Measurements from ENCODE around the gene CCDC141.

The CCDC141 gene

DNA sequence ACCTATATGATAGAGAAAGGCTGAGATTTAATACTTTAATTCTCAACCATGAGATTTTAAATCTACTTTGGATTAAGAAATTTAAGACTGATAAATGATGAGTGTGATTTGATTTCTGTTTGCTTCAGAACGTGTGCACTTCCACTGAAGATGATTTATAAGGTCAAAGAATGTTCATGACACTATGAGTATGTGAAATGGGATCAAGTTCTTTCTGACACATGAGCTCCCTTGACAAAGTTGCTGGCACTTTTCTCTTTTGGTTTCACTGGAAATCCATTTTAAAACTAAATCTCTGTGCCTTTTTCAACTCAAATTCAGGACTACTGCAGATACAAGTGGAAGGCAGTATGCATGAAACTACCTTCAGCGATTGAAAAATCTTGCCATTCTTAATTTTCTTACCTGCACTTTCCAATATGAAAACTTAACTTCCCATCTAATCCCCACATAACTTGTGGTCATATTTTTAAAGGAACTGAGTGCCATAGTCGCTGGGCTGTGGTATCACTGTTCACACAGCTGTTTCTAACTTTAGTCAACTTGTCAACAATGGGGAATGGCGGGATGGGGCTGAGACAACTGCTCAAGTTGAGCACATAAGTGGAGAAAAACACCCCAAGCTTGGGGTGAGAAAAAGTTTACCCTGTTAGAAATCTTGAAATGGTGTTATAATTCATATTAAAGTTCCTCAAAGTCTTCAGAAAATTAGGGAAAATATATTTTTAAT, 190.9 kb downstream of the CCDC141 start:
- no peak for DNase-seq (ENCODE audit: extremely low read depth, low read depth)
- TF ChIP-seq, protein P1, sequence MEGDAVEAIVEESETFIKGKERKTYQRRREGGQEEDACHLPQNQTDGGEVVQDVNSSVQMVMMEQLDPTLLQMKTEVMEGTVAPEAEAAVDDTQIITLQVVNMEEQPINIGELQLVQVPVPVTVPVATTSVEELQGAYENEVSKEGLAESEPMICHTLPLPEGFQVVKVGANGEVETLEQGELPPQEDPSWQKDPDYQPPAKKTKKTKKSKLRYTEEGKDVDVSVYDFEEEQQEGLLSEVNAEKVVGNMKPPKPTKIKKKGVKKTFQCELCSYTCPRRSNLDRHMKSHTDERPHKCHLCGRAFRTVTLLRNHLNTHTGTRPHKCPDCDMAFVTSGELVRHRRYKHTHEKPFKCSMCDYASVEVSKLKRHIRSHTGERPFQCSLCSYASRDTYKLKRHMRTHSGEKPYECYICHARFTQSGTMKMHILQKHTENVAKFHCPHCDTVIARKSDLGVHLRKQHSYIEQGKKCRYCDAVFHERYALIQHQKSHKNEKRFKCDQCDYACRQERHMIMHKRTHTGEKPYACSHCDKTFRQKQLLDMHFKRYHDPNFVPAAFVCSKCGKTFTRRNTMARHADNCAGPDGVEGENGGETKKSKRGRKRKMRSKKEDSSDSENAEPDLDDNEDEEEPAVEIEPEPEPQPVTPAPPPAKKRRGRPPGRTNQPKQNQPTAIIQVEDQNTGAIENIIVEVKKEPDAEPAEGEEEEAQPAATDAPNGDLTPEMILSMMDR (IDR thresholded peaks at IDR 0.05; ENCODE audit: low read depth, low read length) = no peak

DNA sequence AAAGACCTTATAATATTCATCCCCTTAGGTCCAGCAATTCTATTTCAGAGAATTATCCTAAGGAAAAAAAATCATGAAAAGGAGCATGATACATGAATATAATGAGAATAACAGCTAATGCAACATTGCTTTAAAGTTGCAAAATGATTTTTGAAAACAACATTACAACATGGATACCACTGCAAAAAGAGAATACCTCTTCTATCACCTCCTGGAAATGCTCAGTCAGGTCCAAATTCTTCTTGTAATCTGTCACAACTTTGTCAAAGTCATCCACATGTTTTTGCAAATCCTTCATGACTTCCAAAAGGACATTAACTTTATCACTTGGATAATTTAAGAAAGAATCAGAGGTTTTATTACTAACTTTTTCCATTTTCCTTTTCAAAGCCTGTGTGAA, 194.8 kb downstream of the CCDC141 start:
- DNase-seq (ENCODE audit: extremely low read depth, low read depth) = no peak
- TF ChIP-seq, protein P1 (IDR thresholded peaks at IDR 0.05; ENCODE audit: low read depth, low read length) = no peak

DNA sequence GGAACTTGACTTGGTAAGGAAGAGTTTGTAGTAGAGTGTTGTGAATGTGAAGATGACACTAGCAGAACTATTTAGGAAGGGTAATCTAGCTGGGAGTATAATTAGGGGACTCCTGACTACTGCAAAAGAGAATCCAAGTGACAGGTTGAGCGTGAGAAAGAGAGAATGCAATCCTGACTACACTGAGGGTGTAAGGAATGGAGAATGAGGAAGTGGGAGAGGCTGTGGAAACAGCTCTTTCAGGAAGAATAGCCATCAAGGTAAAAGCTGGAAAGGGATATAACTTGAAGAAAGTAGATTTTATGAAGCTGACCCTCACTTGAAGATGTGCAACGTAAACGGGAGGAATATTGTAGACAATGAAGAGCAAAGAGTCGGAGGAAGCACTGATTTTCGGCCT, 201.6 kb downstream of the CCDC141 start:
- TF ChIP-seq, protein P1 (IDR thresholded peaks at IDR 0.05; ENCODE audit: low read depth, low read length) = no peak
- DNase-seq (ENCODE audit: extremely low read depth, low read depth) = no peak

DNA sequence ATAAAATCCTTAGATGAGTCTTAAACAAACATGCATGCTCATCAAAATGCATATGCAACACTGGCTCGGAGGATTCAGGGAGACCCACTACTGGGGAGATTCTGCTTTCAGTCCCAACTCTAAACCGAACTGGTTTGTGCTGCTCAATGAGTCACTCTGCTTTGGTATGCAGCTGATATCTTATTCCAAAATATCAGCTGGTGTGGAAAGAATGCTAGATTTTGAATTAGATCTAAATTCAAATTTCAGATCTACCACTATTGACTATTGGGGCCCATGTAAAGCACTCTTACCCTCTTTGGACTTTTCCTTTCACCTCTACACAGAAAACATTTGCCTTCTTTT, 203.5 kb downstream of the CCDC141 start:
- TF ChIP-seq, protein P1 (IDR thresholded peaks at IDR 0.05; ENCODE audit: low read depth, low read length) = no peak

DNA sequence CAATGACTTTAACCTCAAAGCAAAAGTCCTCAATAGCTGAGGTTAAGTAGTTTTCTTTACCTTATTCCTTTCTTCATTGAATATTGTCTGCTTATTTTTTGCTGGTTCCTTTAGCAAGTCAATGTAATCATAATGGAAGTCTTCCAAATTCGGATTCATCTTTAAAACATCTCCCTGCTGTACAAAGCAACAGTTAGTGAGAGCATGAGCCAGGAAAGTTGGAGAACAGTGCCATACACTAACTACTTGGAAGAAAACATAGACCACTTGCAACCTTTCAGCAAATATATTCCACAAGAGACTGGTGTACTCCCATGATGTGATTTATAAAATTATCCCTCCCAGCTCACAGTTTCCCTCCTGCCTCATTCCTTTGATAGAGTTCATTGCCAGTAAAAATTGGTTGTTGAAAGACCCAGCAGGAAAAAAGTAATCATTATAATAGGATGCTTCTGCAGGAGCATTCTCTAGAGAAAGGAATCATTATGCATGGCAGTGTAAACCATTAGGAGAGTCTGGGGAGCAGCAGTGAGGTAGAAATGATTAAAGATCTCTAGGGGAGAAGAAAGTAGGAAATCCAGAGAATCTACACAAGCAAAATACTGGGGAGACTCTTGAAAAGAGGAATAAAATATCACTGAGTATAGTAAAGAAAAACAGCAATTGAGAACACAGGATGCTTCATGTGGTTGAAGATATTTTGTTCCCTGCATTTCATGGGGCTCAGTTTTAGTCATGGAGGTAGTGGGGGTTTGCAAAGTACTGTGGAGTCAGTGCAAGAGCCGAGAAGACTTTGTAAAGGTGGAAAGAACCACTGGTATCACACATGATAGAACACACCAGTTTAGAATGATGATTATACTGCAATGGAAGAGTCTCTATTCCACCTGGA, 204.1 kb downstream of the CCDC141 start:
- TF ChIP-seq, protein P1 (IDR thresholded peaks at IDR 0.05; ENCODE audit: low read depth, low read length) = no peak
- DNase-seq (ENCODE audit: extremely low read depth, low read depth) = peak; percentile 25

More for the DNA sequence above, 203.5 kb downstream of the CCDC141 start:
- no peak for DNase-seq (ENCODE audit: extremely low read depth, low read depth)

DNA sequence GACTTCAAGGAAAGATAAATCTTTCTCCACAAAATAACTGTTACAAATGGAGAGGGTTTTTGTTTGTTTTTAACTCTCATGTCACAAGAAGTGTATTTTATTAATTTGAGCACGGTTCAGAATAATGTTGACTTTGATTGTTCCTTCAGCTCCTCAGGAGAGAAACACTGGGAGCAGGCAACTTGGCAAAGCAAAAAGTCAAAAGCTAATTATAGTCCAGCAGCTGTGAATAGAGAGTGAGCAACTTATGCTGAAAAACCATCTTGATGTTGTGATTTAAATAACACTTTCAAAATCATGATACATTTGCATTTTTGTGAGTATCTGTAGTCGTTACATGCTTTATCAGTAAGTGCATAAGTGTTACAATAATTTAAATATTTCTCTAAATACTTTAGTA, 205.2 kb downstream of the CCDC141 start:
- TF ChIP-seq, protein P1 (IDR thresholded peaks at IDR 0.05; ENCODE audit: low read depth, low read length) = no peak
- DNase-seq (ENCODE audit: extremely low read depth, low read depth) = no peak

DNA sequence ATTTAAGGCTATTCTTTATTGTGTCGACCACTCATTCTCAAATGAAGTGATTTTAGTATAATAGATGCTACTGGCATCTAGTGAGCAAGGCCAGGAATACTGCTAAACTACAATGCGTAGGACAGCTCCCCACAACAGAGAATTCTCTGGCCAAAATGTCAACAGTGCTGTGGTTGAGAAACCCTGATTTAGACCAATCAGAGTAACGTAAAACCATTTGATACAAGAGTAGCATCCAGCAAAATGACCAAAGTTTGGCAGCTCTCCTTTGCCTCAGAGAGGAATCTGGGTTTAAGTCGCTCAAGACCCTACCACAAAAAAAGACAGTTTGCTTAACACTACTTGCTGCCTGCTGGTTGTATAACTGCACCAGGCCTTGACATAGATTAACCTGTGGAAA, 205.7 kb downstream of the CCDC141 start:
- DNase-seq (ENCODE audit: extremely low read depth, low read depth) = no peak
- TF ChIP-seq, protein P1 (IDR thresholded peaks at IDR 0.05; ENCODE audit: low read depth, low read length) = no peak

All from AG09319 (cell line).